WTC11 (cell line): ENCODE measurements around the gene CCDC149. TPM values are rescaled to one million over a fixed set of nuclear protein-coding genes. Genes with fewer than 3 reads are reported as not detected.
A peak's percentile ranks its signal among the peaks of the same experiment; 100 is the strongest.

Experiments used
- ATAC-seq: fragments of 200-7000 bp; cut with Tn5 transposase; 2 replicates; pipeline ENCODE4 v1.10.0; 2021; ENCODE audit warnings: mild to moderate bottlenecking, moderate library complexity
- CTCF ChIA-PET: fragments of 300-600 bp; sonication (Branson Sonifier 250); formaldehyde crosslinking; loops from one replicate; lab custom pipeline; 2021; ENCODE audit warnings: antibody characterized with exemption; lab: Charles Lee
- POLR2A ChIA-PET: fragments of 350-600 bp; sonication (Branson Sonifier 250); formaldehyde crosslinking; loops from one replicate; lab custom pipeline; 2021; ENCODE audit warnings: antibody characterized with exemption; lab: Charles Lee
- DNase-seq: peaks from one replicate; pipeline ENCODE4 v3.0.0; 2021; ENCODE audit warnings: low spot score
- H3K27ac Mint-ChIP-seq: 2 replicates; pipeline ENCODE4 v1.8.0; 2021; ENCODE audit warnings: mixed read lengths
- H3K27me3 Mint-ChIP-seq: 2 replicates; pipeline ENCODE4 v1.8.0; 2021; ENCODE audit warnings: low read depth, mild to moderate bottlenecking, moderate library complexity, mixed read lengths
- H3K36me3 Mint-ChIP-seq: 2 replicates; pipeline ENCODE4 v1.8.0; 2021; ENCODE audit warnings: mixed read lengths
- H3K4me1 Mint-ChIP-seq: 2 replicates; pipeline ENCODE4 v1.8.0; 2022; ENCODE audit warnings: mixed read lengths
- H3K4me3 Mint-ChIP-seq: 2 replicates; pipeline ENCODE4 v1.8.0; 2021; ENCODE audit warnings: mild to moderate bottlenecking, moderate library complexity, mixed read lengths
- H3K9me3 Mint-ChIP-seq: 2 replicates; pipeline ENCODE4 v1.8.0; 2021; ENCODE audit warnings: mixed read lengths
- ELF4 ChIP-seq: sonication (generic); formaldehyde crosslinking; IDR thresholded peaks from 2 replicates; pipeline ENCODE4 v1.8.1; 2022; ENCODE audit warnings: low read depth, mild to moderate bottlenecking, moderate library complexity, missing genetic modification reagents
- EMX1 ChIP-seq: fragments of 250-450 bp; sonication (Bioruptor Pico); IDR thresholded peaks from 2 replicates; pipeline ENCODE4 v1.8.0; 2021; ENCODE audit warnings: mild to moderate bottlenecking
- FOXJ3 ChIP-seq: sonication (generic); formaldehyde crosslinking; IDR thresholded peaks from 2 replicates; pipeline ENCODE4 v1.9.0; 2021; ENCODE audit warnings: missing genetic modification reagents, mild to moderate bottlenecking, borderline replicate concordance
- KAT7 ChIP-seq: sonication (generic); formaldehyde crosslinking; IDR thresholded peaks from 2 replicates; pipeline ENCODE4 v1.8.1; 2023; ENCODE audit warnings: missing genetic modification reagents, mild to moderate bottlenecking, borderline replicate concordance
- NR3C1 ChIP-seq: sonication (generic); formaldehyde crosslinking; conservative IDR thresholded peaks from 2 replicates; pipeline ENCODE4 v1.8.1; 2023; ENCODE audit warnings: low read depth, mild to moderate bottlenecking, missing genetic modification reagents
- SP1 ChIP-seq: sonication (generic); formaldehyde crosslinking; conservative IDR thresholded peaks from 2 replicates; pipeline ENCODE4 v1.8.1; 2022; ENCODE audit warnings: missing genetic modification reagents
- TCF7 ChIP-seq: sonication (generic); formaldehyde crosslinking; IDR thresholded peaks from 2 replicates; pipeline ENCODE4 v1.8.0; 2022; ENCODE audit warnings: mild to moderate bottlenecking, low read depth, missing genetic modification reagents, moderate library complexity
- TEAD4 ChIP-seq: sonication (generic); formaldehyde crosslinking; IDR thresholded peaks from 2 replicates; pipeline ENCODE4 v1.8.0; 2022; ENCODE audit warnings: mild to moderate bottlenecking, missing genetic modification reagents
- ZBTB21 ChIP-seq: sonication (generic); formaldehyde crosslinking; IDR thresholded peaks from 2 replicates; pipeline ENCODE4 v1.8.1; 2023; ENCODE audit warnings: mild to moderate bottlenecking, missing genetic modification reagents, borderline replicate concordance
- ZNF121 ChIP-seq: sonication (generic); formaldehyde crosslinking; IDR thresholded peaks from 2 replicates; pipeline ENCODE4 v1.8.0; 2023; ENCODE audit warnings: missing genetic modification reagents
- ZNF423 ChIP-seq: fragments of 250-450 bp; sonication (Bioruptor Pico); IDR thresholded peaks from 2 replicates; pipeline ENCODE4 v2.1.2; 2022; ENCODE audit warnings: mild to moderate bottlenecking, moderate library complexity
- total RNA-seq: library from RNA; stranded (reverse); gene quantifications from 3 replicates; pipeline ENCODE4 v1.2.3, GENCODE V29; 2021
- TF ChIP-seq, protein P1 (sequence below): fragments of 250-450 bp; sonication (Bioruptor Pico); IDR thresholded peaks from 2 replicates; pipeline ENCODE4 v2.1.2; 2022; ENCODE audit warnings: mild to moderate bottlenecking, moderate library complexity
- TF ChIP-seq, protein P2 (sequence below): fragments of 250-450 bp; sonication (Bioruptor Pico); IDR thresholded peaks from 2 replicates; pipeline ENCODE4 v1.9.0; 2021; ENCODE audit warnings: mild to moderate bottlenecking, borderline replicate concordance
- TF ChIP-seq, protein P3 (sequence below): sonication (generic); formaldehyde crosslinking; IDR thresholded peaks from 2 replicates; pipeline ENCODE4 v1.8.1; 2022; ENCODE audit warnings: mild to moderate bottlenecking, missing genetic modification reagents, moderate library complexity, borderline replicate concordance
- TF ChIP-seq, protein P4 (sequence below): sonication (generic); formaldehyde crosslinking; IDR thresholded peaks from 2 replicates; pipeline ENCODE4 v1.8.0; 2023; ENCODE audit warnings: missing genetic modification reagents, mild to moderate bottlenecking, borderline replicate concordance
- TF ChIP-seq, protein P5 (sequence below): sonication (generic); formaldehyde crosslinking; IDR thresholded peaks from 2 replicates; pipeline ENCODE4 v1.8.1; 2022; ENCODE audit warnings: low read depth, missing genetic modification reagents, borderline replicate concordance
- TF ChIP-seq, protein P6 (sequence below): sonication (generic); formaldehyde crosslinking; IDR thresholded peaks from 2 replicates; pipeline ENCODE4 v1.8.0; 2022; ENCODE audit warnings: mild to moderate bottlenecking, missing genetic modification reagents

Gene CCDC149
- total RNA-seq, 1 experiment from 2014 or later: 3.9 TPM

DNA sequence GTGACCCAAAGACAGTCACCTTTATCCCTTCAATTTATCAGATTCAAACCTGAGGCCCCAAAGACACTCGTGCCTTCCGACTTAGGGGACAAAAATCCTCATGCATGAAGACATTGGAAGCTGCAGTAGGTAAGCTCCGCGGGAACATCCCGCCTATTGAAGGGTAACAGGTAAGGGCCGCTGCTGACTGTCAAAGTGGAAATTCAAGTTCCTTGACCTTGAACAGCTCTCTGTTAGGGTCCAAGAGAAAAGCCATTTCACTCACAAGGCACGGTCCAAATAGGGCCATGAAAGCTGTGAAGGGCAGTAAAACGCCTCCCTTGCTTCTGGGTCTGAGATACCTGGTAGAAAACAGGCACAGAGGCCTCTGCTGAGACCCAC lies 34.2 kb downstream of the CCDC149 start:
- peak; percentile 23 for DNase-seq
- no peak overlapping the region for H3K27ac Mint-ChIP-seq

DNA sequence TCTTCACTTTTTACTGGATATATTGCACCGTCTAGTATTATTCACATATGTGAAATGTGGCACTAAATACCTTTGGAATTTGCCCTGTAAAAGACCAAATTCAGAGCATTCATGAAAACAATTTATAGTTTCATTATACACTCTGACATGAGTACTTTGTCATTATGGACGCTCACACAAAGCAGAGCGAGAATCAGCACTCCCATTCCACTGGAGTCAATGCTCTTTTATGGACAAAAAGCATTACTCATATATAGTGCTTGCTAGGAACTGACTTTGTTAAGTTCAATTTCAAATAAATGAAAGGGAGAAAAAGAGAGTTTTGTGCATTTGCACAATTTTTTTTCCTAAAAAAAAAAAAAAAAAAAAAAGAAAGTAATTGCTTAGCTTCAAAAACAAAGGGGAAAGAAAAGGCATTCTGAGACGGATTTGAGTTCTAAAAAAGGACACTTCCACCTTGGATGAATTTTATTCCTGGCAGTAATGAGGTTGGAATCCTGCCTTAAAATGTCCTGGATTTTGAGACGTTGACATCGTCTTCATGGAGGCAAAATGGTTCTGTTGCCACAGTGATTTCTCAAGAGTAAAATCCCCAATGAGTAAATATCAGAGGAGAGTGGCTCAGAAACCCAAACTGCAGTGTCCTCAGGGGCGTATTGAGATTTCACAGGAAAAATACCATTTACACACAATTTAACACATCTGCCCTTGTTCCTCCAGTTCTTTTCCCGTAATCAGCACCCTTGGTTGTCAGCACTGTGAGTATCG lies 34.8 kb downstream of the CCDC149 start:
- ATAC-seq (no peak), DNase-seq (no peak)
- POLR2A ChIA-PET: interaction anchor here (0.6 kb wide), 1 partner anchor 51 kb away, joined by 4 read pairs; no protein-coding TSS in a partner anchor
- CTCF ChIA-PET: interaction anchor here (0.6 kb wide), 1 partner anchor 255 kb away, joined by 3 read pairs; no protein-coding TSS in a partner anchor
- H3K4me3 Mint-ChIP-seq: no peak overlapping the region
- H3K36me3 Mint-ChIP-seq: peaks cover 3% of the 10 kb centered on the region; the same call in 1 of the 2 replicates
- H3K27me3 Mint-ChIP-seq: no peaks in the 10 kb centered on the region
- 0 out of 2 replicates have a peak overlapping the region, but pooled peaks have one; percentile 22 for H3K27ac Mint-ChIP-seq
- peaks cover 7% of the 10 kb centered on the region for H3K9me3 Mint-ChIP-seq
- H3K4me1 Mint-ChIP-seq: peaks cover 31% of the 10 kb centered on the region
- TF ChIP-seq TCF7 (no peak), KAT7 (CRISPR knock-in tag) (no peak), ZNF423 (no peak), EMX1 (CRISPR knock-in tag) (no peak), NR3C1 (no peak)
- TF ChIP-seq, protein P1, sequence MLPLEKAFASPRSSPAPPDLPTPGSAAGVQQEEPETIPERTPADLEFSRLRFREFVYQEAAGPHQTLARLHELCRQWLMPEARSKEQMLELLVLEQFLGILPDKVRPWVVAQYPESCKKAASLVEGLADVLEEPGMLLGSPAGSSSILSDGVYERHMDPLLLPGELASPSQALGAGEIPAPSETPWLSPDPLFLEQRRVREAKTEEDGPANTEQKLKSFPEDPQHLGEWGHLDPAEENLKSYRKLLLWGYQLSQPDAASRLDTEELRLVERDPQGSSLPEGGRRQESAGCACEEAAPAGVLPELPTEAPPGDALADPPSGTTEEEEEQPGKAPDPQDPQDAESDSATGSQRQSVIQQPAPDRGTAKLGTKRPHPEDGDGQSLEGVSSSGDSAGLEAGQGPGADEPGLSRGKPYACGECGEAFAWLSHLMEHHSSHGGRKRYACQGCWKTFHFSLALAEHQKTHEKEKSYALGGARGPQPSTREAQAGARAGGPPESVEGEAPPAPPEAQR (CRISPR knock-in tag): no peak
- TF ChIP-seq, protein P2, sequence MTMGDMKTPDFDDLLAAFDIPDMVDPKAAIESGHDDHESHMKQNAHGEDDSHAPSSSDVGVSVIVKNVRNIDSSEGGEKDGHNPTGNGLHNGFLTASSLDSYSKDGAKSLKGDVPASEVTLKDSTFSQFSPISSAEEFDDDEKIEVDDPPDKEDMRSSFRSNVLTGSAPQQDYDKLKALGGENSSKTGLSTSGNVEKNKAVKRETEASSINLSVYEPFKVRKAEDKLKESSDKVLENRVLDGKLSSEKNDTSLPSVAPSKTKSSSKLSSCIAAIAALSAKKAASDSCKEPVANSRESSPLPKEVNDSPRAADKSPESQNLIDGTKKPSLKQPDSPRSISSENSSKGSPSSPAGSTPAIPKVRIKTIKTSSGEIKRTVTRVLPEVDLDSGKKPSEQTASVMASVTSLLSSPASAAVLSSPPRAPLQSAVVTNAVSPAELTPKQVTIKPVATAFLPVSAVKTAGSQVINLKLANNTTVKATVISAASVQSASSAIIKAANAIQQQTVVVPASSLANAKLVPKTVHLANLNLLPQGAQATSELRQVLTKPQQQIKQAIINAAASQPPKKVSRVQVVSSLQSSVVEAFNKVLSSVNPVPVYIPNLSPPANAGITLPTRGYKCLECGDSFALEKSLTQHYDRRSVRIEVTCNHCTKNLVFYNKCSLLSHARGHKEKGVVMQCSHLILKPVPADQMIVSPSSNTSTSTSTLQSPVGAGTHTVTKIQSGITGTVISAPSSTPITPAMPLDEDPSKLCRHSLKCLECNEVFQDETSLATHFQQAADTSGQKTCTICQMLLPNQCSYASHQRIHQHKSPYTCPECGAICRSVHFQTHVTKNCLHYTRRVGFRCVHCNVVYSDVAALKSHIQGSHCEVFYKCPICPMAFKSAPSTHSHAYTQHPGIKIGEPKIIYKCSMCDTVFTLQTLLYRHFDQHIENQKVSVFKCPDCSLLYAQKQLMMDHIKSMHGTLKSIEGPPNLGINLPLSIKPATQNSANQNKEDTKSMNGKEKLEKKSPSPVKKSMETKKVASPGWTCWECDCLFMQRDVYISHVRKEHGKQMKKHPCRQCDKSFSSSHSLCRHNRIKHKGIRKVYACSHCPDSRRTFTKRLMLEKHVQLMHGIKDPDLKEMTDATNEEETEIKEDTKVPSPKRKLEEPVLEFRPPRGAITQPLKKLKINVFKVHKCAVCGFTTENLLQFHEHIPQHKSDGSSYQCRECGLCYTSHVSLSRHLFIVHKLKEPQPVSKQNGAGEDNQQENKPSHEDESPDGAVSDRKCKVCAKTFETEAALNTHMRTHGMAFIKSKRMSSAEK (CRISPR knock-in tag): no peak
- TF ChIP-seq, protein P3, sequence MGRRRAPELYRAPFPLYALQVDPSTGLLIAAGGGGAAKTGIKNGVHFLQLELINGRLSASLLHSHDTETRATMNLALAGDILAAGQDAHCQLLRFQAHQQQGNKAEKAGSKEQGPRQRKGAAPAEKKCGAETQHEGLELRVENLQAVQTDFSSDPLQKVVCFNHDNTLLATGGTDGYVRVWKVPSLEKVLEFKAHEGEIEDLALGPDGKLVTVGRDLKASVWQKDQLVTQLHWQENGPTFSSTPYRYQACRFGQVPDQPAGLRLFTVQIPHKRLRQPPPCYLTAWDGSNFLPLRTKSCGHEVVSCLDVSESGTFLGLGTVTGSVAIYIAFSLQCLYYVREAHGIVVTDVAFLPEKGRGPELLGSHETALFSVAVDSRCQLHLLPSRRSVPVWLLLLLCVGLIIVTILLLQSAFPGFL: no peak
- TF ChIP-seq, protein P4, sequence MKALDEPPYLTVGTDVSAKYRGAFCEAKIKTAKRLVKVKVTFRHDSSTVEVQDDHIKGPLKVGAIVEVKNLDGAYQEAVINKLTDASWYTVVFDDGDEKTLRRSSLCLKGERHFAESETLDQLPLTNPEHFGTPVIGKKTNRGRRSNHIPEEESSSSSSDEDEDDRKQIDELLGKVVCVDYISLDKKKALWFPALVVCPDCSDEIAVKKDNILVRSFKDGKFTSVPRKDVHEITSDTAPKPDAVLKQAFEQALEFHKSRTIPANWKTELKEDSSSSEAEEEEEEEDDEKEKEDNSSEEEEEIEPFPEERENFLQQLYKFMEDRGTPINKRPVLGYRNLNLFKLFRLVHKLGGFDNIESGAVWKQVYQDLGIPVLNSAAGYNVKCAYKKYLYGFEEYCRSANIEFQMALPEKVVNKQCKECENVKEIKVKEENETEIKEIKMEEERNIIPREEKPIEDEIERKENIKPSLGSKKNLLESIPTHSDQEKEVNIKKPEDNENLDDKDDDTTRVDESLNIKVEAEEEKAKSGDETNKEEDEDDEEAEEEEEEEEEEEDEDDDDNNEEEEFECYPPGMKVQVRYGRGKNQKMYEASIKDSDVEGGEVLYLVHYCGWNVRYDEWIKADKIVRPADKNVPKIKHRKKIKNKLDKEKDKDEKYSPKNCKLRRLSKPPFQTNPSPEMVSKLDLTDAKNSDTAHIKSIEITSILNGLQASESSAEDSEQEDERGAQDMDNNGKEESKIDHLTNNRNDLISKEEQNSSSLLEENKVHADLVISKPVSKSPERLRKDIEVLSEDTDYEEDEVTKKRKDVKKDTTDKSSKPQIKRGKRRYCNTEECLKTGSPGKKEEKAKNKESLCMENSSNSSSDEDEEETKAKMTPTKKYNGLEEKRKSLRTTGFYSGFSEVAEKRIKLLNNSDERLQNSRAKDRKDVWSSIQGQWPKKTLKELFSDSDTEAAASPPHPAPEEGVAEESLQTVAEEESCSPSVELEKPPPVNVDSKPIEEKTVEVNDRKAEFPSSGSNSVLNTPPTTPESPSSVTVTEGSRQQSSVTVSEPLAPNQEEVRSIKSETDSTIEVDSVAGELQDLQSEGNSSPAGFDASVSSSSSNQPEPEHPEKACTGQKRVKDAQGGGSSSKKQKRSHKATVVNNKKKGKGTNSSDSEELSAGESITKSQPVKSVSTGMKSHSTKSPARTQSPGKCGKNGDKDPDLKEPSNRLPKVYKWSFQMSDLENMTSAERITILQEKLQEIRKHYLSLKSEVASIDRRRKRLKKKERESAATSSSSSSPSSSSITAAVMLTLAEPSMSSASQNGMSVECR (CRISPR knock-in tag): no peak
- TF ChIP-seq, protein P5, sequence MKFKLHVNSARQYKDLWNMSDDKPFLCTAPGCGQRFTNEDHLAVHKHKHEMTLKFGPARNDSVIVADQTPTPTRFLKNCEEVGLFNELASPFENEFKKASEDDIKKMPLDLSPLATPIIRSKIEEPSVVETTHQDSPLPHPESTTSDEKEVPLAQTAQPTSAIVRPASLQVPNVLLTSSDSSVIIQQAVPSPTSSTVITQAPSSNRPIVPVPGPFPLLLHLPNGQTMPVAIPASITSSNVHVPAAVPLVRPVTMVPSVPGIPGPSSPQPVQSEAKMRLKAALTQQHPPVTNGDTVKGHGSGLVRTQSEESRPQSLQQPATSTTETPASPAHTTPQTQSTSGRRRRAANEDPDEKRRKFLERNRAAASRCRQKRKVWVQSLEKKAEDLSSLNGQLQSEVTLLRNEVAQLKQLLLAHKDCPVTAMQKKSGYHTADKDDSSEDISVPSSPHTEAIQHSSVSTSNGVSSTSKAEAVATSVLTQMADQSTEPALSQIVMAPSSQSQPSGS (CRISPR knock-in tag): no peak

More for the DNA sequence above, 34.2 kb downstream of the CCDC149 start:
- Mint-ChIP-seq H3K9me3 (0 out of 2 replicates have a peak, but pooled peaks cover 3% of the 10 kb centered on the region), H3K4me1 (peaks cover 37% of the 10 kb centered on the region), H3K4me3 (no peak overlapping the region), H3K27me3 (no peaks in the 10 kb centered on the region), H3K36me3 (no peaks in the 10 kb centered on the region)
- CTCF ChIA-PET: interaction anchor here (0.6 to 1.2 kb wide), 4 partner anchors 10 to 748 kb away, joined by 3 read pairs; no protein-coding TSS in a partner anchor
- TF ChIP-seq, protein P1 (CRISPR knock-in tag): no peak
- TF ChIP-seq, protein P6, sequence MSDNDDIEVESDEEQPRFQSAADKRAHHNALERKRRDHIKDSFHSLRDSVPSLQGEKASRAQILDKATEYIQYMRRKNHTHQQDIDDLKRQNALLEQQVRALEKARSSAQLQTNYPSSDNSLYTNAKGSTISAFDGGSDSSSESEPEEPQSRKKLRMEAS (CRISPR knock-in tag): no peak
- no peak for TF ChIP-seq FOXJ3 (CRISPR knock-in tag)
- TF ChIP-seq ZBTB21 (CRISPR knock-in tag): no peak
- TF ChIP-seq TEAD4: no peak
- TF ChIP-seq TCF7: no peak
- TF ChIP-seq ZNF121 (CRISPR knock-in tag): no peak
- TF ChIP-seq ELF4 (CRISPR knock-in tag): no peak
- TF ChIP-seq SP1 (CRISPR knock-in tag): no peak
- peak; percentile 72 for ATAC-seq
- POLR2A ChIA-PET: interaction anchor here (0.6 kb wide), 1 partner anchor 50 kb away, joined by 4 read pairs; no protein-coding TSS in a partner anchor
